D341Med (cell line): Measurements from ENCODE around the gene PUS1.
"Not testable (repeated sequence)": the region's sequence is repeated elsewhere in the genome, so short reads cannot be mapped to it uniquely, and the experiment has no call there.

ENCODE experiments used
- DNase-seq: peaks from one replicate; pipeline ENCODE4 v3.0.0; 2012; ENCODE audit warnings: low spot score

The PUS1 gene

DNA sequence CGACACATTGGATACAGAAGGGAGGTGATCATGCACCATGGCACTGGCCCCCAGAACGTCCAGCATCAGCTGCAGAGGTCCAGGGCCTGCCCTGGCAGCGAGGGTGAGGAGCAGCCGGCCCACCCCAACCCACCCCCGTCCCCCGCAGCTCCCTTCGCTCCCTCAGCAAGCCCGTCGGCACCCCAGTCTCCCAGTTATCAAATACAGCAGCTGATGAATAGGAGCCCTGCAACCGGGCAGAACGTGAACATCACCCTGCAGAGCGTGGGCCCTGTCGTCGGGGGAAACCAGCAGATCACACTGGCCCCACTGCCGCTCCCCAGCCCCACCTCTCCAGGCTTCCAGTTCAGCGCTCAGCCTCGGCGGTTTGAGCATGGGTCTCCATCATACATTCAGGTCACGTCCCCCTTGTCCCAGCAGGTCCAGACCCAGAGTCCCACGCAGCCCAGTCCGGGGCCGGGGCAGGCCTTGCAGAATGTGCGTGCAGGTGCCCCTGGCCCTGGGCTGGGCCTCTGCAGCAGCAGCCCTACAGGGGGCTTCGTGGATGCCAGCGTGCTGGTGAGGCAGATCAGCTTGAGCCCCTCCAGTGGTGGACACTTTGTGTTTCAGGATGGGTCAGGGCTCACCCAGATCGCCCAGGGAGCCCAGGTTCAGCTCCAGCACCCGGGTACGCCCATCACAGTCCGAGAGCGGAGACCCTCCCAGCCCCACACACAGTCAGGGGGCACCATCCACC lies 31.7 kb downstream of the PUS1 start:
- DNase-seq, result not testable (repeated sequence)

DNA sequence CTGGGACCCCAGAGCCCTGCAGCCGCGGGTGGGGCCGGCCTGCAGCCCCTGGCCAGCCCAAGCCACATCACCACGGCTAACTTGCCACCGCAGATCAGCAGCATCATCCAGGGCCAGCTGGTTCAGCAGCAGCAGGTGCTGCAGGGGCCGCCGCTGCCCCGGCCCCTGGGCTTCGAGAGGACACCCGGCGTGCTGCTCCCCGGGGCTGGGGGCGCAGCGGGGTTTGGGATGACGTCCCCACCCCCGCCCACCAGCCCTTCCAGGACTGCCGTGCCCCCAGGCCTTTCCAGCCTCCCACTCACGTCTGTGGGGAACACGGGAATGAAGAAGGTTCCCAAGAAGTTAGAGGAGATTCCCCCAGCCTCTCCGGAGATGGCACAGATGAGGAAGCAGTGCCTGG lies 32.3 kb downstream of the PUS1 start:
- DNase-seq, result not testable (repeated sequence)

DNA sequence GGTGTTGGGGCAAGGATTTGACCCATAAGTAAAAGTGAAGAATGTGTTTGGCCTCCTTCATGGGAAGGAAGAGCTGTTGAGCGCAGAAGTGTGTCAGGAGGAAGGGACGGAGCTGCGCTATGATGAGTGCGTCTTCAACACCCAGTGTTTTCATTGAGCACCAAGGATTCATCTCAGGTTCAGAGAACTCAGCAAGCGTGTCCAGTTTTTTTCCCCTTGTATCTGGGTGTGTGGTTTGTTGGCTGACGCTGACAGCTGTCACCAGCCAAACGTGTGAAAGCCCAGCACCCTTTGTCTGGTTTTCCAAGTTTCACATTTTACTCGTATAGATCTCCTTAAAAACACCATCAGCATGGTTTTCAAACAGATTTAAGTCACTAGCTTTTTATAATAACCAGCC lies 33.0 kb downstream of the PUS1 start:
- DNase-seq, result no peak

DNA sequence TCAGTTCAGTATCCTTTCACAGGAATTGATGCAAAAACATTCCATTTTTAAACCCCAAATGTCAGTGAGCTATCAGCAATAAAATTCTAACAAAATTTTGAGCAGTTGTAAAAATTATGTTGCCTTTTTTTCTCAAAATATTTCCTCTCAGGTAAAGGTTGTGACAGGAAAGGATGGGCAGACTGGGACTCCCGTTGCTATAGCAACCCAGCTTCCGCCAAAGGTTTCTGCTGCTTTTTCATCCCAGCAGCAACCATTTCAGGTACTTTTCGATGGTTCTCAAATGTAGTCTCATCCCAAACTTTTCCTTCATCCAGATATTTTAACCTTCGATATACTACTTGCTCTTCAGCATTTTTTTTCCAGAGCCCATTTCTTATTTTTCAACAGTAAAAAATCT lies 34.3 kb downstream of the PUS1 start:
- DNase-seq, result no peak

DNA sequence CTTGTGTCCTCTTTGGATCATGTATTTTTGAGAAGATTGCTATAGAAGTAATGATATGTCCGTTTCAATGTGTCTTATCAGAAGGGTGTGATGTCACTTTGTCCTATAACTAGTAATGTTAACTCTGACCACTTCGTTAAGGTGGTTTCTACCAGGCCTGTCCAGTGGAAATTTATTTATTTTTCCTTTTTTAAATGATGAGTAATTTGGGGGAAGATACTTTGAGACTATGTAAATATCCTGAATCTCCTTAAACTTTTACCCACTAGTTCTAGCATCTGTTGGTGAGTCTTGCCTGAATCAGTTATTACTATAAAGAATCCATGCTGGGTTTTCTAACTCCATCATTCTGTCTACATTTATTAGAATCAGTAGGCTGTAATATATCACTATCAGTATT lies 36.0 kb downstream of the PUS1 start:
- DNase-seq, result no peak

DNA sequence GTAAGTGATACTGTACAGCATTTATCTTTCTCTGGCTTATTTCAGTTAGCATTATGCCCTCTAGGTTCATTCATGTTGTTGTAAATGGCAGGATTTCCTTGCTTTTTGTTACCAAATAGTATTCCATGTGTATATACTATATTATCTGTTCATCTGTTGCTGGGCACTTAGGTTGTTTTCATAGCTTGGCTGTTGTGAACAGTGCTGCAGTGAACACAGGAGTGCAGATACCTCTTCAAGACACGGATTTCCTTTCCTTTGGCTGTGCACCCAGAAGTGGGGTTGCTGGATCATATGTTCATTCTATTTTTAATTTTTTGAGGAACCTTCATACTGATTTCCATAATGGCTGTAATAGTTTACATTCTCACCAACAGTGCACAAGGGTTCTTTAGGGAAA lies 42.1 kb downstream of the PUS1 start:
- DNase-seq, result no peak

DNA sequence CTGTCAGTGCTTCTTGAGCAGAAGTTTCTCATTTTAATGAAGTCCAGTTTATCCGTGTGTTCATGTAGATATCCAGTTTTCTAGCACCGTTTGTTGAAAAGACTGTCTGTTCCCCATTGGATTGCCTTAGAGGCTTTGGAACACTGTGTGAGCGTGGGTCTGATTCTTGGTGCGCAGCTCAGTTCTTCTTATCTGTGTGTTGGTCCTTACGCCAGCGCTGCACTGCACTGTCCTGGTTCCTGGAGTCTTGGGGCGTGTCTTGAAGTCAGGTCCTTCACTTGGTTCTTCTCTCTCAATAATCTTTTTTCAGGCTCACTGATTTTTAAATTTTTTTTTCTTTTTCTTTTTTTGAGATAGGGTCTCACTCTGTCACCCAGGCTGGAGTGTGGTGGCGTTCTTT lies 46.2 kb downstream of the PUS1 start:
- no peak for DNase-seq

DNA sequence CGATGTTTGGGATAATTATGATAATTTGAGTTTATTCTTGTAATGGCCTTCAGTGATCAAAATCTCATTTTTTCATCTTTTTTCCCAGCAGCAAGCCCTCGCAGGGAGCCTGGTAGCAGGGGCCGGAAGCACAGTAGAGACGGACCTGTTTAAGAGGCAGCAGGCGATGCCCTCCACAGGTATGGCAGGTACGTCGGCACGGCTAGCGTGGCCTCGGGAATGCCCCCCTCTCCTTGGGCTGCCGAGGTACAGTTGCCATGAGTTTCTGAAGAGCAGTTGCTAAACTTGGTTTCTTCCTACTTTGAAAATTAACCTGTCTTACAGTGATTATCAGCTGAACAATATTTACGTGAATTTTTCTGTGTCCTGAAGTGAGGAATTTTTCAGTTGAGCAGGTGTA lies 50.5 kb downstream of the PUS1 start:
- DNase-seq, result no peak

DNA sequence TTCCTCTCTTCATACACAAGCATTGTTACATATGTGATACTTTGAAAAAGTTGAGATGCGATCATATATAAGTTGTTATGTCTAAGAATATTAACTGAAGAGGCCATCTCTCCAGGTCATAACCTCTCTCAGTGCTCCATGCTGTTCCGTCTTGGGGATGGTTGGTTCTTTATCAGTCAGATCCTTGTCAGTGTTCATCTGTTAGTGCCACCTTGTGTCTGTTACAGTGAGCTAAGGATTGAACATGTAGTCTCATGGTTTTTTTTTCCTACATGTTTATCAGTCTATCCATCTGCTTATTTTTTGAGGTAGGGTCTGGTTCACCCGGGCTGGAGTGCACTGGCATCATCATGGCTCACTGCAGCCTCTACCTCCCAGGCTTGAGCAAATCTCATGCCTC lies 51.2 kb downstream of the PUS1 start:
- no peak for DNase-seq

DNA sequence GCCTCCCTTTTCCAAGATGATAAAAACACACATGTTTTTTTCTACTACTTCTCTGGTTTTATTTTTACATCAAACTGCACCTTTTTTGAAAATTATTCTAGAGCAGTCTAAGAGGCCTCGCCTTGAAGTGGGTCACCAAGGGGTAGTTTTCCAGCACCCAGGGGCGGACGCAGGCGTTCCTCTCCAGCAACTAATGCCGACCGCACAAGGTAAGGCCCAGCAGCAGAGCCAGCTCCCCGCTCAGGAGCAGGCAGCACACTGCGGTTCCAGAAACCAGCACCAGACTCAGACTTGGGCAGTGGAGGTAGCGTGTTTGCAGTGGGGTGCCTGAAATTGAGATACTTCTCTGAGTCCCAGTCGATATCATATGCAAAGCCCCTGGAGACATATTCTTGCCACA lies 52.3 kb downstream of the PUS1 start:
- no peak for DNase-seq

DNA sequence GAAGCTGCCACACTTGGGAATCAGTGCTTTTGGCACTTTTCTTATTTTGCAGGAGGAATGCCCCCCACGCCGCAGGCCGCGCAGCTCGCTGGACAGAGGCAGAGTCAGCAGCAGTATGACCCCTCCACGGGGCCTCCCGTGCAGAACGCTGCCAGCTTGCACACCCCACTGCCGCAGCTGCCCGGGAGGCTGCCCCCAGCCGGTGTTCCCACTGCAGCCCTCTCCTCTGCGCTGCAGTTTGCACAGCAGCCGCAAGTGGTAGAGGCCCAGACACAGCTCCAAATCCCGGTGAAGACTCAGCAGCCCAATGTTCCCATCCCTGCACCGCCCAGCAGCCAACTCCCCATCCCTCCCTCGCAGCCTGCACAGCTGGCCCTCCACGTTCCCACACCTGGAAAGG lies 53.0 kb downstream of the PUS1 start:
- no peak for DNase-seq

DNA sequence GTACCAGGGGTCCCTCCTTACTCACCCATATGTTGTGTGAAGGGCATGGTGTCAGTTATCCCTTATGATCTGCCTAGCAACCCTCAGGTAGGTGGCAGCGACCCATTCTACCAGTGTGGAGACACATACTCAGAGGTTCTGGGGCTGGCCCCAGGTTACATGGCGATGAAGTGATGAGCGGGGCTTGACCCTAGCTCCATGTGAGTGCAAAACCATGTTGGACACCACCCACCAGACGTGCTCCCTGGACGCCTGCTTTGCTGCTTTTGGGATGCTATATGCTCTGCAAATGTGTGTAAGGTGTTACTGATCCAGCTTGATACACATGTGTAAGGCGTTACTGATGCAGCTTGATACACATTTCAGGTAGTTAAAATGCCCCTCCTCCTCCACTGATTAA lies 54.0 kb downstream of the PUS1 start:
- no peak for DNase-seq

DNA sequence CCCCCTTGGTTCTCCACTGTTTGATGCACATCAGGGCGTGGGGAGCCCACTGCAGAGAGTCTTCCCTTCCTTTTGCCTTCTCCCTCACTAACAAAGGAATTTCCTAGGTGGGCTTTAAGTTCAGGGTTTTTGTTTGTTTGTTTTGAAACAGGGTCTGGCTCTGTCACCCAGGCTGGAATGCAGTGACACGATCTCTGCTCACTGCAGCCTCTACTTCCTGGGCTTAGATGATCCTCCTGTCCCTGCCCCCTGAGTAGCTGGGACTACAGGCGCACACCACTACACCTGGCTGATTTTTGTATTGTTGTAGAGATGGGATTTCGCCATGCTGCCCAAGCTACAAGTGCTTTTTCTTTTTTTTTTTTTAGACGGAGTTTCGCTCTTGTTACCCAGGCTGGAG lies 54.5 kb downstream of the PUS1 start:
- no peak for DNase-seq

DNA sequence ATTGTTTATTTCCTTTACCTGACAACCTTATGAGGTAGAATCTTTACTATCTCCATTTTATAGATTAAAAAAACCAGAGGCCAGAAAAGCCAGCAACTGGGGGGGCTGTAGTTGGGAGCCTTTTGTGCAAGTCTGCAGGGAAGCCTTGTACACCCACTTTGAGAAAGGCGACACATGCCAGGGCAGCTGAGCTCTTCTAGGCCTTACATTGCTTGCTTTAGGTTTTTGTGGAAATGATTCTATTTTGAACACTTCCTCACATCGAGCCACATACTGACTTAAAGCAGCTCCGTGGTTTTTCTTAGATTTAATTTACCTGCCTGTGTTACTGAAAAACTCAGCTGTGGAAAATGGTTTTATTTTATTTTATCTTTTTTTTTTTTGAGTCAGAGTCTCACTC lies 55.3 kb downstream of the PUS1 start:
- no peak for DNase-seq

DNA sequence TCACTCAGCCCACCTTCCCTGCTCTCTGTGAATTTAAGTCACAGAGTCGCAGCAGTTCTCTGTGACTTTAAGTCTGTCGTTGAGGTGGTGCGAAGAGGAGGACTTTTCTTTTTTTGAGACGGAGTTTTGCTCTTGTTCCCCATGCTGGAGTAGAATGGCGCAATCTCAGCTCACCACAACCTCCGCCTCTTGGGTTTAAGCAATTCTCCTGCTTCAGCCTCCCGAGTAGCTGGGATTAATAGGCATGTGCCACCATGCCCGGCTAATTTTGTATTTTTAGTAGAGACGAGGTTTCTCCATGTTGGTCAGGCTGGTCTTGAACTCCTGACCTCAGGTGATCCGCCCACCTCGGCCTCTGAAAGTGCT lies 56.4 kb downstream of the PUS1 start:
- not testable (repeated sequence) for DNase-seq

DNA sequence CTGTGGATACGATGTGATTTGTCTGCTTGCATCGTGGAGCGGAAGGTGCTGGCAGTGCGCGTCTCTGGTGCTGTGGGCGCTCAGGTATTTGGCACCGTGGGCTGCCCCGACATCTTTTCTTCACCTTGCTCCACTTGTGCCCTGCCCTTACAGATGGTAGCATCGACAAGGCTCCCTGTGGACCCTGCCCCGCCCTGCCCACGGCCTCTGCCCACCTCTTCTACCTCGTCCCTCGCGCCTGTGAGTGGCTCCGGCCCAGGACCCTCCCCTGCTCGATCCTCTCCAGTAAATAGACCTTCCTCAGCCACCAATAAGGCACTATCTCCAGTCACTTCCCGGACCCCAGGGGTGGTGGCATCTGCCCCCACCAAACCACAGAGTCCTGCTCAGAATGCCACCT lies 57.3 kb downstream of the PUS1 start:
- DNase-seq, result no peak

DNA sequence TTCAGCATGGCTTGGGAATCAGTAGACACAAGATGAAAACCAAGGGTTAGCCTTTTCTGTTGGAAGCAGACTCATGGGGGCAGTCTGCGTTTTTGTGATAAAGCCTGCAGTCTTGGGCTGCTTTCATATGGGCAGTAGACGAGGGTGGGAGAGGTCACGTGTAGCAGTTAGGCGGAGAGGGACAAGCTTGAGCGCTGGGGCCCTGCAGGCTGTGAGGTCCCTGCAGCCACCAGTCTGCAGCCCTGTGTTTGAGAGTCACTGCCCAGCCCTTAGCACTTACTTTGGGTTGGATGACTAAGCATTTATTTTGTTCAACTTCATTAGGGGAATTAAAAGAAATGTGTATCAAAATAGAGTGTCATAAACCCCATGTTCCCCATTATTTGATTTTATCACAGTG lies 57.8 kb downstream of the PUS1 start:
- no peak for DNase-seq

DNA sequence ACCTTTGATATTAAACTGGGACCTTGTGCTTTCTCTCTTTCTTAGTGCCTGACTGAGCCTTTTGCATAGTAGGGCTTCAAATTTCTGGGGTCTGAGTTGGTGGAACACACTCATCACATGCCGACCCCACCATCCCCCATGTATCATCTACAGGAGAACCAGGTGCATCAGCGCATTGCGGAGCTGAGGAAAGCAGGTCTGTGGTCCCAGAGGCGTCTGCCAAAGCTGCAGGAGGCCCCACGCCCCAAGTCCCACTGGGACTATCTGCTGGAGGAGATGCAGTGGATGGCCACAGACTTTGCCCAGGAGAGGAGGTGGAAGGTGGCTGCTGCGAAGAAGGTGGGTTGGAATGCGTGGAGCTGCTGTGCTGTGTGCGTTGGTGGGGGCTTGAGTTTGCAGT lies 58.5 kb downstream of the PUS1 start:
- DNase-seq, result no peak

DNA sequence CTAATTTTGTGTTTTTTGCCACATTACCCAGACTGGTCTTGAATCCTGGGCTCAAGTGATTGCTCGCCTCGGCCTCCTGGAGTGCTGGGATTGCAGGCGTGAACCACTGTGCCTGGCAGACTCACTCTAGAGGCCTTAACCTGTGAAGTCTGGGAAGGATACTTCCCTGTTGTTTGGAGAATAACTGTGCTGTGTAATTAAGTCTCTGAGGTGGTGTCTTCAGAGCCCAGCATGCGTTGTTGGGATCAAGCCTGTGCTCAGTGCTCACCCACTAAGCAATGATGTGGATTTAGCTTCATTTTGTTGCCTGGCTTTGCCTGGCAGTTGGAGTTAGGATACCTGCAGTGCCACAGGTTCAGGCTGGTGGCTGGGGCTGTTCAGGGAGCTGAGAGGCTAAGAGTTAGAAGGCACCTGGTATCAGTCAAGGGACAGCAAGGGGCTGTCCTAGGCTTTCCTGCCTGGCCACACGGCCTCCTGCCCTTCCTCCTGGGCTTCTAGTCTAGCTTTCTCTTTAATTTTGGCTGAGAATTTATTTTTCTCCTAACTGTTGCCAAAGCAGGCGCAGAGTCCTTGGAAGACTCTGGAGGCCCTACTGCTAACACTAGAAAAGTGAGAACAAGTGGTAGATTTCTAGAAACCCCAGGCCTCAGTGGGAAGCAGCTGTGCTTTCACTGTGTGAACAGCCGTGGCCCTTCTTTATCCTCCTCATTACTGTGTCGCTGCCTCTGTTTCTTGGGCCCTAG lies 59.1 kb downstream of the PUS1 start:
- no peak for DNase-seq

DNA sequence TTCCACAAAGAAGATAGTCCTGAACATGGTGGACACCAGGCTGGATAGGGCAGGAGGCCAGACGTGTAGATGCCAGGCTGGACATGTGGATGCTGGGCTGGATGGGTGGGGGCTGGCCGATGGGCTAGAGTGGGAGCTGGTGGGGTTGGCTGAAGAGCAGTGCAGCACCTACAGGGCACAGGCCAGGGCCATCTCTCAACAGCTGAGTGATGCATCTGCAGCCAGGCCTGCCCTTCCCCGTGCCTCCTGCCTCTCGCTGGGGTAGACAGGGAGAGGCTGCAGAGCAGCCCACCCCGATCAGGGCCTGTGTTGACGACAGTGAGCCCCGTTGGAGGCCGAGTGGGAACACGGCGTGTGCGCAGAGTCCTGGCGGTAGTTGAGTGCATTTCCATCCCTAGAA lies 59.9 kb downstream of the PUS1 start:
- DNase-seq, result no peak

DNA sequence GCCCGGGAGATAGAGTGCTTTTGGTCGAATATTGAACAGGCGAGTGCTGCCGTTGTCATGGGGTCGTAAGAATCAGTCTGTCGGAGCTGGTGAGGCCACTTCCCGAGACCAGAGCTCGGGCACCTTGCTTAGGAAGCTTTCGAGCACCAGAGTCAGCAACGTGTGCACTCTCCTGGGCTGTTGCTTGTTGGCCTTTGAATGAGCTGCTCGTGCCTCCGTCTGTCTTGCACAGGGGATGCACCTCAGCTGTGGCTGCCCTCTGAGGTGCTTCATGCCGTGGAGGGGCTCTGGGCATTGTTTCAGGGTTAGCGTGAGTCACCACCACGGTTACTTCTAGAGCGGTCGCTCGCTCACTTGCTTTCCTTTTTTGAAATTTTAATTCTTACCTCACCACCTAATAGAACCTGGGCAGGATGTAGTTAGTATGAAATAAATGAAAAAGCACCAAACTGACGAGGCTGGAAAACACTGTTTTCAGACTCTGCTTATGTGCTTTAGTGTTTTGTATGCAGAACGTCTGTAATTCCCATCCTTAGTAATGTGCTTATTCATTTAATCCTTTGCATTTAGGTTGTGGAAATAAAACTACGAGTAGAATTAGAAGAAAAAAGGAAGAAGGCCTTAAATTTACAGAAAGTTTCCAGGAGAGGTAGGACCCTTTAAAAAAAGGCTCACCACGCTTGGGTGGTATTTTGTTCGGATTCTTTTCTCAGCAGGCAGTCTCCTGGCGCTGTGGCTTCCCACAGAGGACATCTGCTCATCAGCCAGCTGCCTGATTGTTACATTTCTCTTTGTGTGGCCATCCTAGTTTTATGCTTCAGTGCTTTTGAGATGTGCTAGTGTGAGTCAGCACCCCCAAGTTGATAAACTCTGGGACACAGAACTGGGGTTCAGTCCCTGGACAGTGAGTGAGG lies 61.2 kb downstream of the PUS1 start:
- no peak for DNase-seq

DNA sequence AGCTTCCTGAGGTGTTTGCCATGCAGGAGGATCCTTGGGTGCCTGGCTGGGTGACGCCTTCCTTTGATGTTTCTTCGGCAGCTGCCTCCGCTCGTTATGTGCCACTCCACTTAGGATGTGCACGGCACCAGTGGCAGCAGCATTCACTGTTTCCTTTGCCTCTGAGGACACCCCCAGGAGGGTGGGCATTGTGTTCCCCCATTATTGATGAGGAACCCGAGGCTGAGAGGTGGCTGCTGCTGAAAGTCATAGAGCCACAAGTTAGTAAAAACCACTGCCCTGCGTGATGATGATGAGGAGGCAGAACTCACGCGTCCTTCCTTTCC lies 61.9 kb downstream of the PUS1 start:
- DNase-seq, result no peak

DNA sequence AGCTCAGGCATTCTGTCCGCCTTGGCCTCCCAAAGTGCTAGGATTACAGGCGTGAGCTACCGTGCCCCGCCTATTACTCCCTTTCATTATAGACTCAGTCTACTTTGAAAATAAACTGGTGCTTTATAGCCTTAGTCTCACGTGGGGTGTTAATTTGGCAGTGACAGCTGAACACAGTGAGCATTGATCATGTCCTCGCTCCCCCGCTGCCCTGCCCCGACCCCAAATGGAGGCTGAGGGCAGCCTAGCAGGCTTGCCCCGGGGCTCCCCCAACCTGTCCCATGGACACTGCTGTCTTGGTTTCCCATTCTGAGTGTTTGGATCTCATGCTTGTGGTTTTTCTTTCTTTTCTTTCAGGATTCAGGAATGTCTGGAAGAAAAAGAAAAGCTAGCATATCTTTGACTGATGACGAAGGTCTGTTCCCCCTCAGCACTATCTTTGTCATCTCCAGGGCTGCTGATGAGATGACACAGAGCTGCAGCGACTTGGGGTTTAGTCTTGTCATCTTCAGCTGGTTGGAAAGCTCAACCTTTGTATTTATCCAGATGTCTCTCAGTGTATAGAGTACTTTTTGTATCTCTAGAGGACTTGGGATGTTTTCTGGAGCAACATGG lies 62.8 kb downstream of the PUS1 start:
- no peak for DNase-seq
